ENCODE data around the gene ANKHD1. TPM values are rescaled to one million over a fixed set of nuclear protein-coding genes. Genes with fewer than 3 reads are reported as not detected.

The ANKHD1 gene
- total RNA-seq, 1 donor from 2014 or later: 105 TPM

DNA sequence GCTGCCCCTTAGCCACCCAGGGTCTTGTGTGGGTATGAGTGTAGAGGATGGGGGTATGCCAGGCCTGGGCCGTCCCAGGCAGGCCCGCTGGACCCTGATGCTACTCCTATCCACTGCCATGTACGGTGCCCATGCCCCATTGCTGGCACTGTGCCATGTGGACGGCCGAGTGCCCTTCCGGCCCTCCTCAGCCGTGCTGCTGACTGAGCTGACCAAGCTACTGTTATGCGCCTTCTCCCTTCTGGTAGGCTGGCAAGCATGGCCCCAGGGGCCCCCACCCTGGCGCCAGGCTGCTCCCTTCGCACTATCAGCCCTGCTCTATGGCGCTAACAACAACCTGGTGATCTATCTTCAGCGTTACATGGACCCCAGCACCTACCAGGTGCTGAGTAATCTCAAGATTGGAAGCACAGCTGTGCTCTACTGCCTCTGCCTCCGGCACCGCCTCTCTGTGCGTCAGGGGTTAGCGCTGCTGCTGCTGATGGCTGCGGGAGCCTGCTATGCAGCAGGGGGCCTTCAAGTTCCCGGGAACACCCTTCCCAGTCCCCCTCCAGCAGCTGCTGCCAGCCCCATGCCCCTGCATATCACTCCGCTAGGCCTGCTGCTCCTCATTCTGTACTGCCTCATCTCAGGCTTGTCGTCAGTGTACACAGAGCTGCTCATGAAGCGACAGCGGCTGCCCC is 165.6 kb downstream of the ANKHD1 start:
- no peak for DNase-seq
- Mint-ChIP-seq H3K4me3 (ENCODE audit: unreplicated experiment) (no peak overlapping the region), H3K27me3 (ENCODE audit: unreplicated experiment) (peaks cover 18% of the 10 kb centered on the region), H3K4me1 (ENCODE audit: low read depth, unreplicated experiment) (peaks cover 7% of the 10 kb centered on the region), H3K27ac (ENCODE audit: unreplicated experiment) (no peak overlapping the region), H3K9me3 (ENCODE audit: unreplicated experiment) (peaks cover 14% of the 10 kb centered on the region), H3K36me3 (ENCODE audit: unreplicated experiment) (no peaks in the 10 kb centered on the region)
- TF ChIP-seq, protein P1, sequence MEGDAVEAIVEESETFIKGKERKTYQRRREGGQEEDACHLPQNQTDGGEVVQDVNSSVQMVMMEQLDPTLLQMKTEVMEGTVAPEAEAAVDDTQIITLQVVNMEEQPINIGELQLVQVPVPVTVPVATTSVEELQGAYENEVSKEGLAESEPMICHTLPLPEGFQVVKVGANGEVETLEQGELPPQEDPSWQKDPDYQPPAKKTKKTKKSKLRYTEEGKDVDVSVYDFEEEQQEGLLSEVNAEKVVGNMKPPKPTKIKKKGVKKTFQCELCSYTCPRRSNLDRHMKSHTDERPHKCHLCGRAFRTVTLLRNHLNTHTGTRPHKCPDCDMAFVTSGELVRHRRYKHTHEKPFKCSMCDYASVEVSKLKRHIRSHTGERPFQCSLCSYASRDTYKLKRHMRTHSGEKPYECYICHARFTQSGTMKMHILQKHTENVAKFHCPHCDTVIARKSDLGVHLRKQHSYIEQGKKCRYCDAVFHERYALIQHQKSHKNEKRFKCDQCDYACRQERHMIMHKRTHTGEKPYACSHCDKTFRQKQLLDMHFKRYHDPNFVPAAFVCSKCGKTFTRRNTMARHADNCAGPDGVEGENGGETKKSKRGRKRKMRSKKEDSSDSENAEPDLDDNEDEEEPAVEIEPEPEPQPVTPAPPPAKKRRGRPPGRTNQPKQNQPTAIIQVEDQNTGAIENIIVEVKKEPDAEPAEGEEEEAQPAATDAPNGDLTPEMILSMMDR (IDR thresholded peaks at IDR 0.05; ENCODE audit: partially characterized antibody, unreplicated experiment): no peak

DNA sequence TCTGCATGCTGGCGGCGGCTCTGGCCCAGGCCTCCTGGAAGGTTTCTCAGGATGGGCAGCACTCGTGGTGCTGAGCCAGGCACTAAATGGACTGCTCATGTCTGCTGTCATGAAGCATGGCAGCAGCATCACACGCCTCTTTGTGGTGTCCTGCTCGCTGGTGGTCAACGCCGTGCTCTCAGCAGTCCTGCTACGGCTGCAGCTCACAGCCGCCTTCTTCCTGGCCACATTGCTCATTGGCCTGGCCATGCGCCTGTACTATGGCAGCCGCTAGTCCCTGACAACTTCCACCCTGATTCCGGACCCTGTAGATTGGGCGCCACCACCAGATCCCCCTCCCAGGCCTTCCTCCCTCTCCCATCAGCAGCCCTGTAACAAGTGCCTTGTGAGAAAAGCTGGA is 166.2 kb downstream of the ANKHD1 start:
- Mint-ChIP-seq H3K4me1 (ENCODE audit: low read depth, unreplicated experiment) (peaks cover 7% of the 10 kb centered on the region), H3K36me3 (ENCODE audit: unreplicated experiment) (no peaks in the 10 kb centered on the region), H3K27ac (ENCODE audit: unreplicated experiment) (no peak overlapping the region), H3K9me3 (ENCODE audit: unreplicated experiment) (peaks cover 14% of the 10 kb centered on the region), H3K4me3 (ENCODE audit: unreplicated experiment) (no peak overlapping the region), H3K27me3 (ENCODE audit: unreplicated experiment) (peaks cover 18% of the 10 kb centered on the region)
- DNase-seq: no peak
- TF ChIP-seq, protein P1 (IDR thresholded peaks at IDR 0.05; ENCODE audit: partially characterized antibody, unreplicated experiment): no peak

DNA sequence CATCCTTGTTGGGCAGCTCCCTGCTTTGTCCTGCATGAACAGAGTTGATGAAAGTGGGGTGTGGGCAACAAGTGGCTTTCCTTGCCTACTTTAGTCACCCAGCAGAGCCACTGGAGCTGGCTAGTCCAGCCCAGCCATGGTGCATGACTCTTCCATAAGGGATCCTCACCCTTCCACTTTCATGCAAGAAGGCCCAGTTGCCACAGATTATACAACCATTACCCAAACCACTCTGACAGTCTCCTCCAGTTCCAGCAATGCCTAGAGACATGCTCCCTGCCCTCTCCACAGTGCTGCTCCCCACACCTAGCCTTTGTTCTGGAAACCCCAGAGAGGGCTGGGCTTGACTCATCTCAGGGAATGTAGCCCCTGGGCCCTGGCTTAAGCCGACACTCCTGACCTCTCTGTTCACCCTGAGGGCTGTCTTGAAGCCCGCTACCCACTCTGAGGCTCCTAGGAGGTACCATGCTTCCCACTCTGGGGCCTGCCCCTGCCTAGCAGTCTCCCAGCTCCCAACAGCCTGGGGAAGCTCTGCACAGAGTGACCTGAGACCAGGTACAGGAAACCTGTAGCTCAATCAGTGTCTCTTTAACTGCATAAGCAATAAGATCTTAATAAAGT is 166.9 kb downstream of the ANKHD1 start:
- TF ChIP-seq, protein P1 (IDR thresholded peaks at IDR 0.05; ENCODE audit: partially characterized antibody, unreplicated experiment): no peak
- H3K36me3 Mint-ChIP-seq (ENCODE audit: unreplicated experiment): no peaks in the 10 kb centered on the region
- no peak overlapping the region for H3K27ac Mint-ChIP-seq (ENCODE audit: unreplicated experiment)
- no peak overlapping the region for H3K4me3 Mint-ChIP-seq (ENCODE audit: unreplicated experiment)
- no peak for DNase-seq
- H3K9me3 Mint-ChIP-seq (ENCODE audit: unreplicated experiment): peaks cover 11% of the 10 kb centered on the region
- peaks cover 15% of the 10 kb centered on the region for H3K27me3 Mint-ChIP-seq (ENCODE audit: unreplicated experiment)
- peaks cover 4% of the 10 kb centered on the region for H3K4me1 Mint-ChIP-seq (ENCODE audit: low read depth, unreplicated experiment)

DNA sequence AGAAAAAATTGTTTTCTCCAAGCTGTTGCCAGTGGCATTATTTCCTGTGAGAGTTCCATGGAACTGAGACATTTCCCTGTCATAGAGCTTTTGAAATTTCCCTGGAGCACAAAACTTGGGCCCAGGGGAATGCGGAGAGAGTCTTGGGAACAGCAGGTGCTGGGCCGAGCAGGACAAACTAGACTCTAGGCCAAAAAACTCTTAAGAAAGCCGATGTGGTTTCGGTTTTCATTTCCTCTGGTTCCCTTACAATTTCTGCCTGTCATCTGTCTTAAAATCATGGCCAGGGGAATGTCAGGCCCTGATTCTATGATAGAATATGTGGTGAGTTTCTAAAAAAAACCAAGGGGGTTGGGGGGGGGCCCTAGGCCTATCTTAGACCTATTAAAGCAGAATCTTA is 167.6 kb downstream of the ANKHD1 start:
- no peak for DNase-seq
- Mint-ChIP-seq H3K4me3 (ENCODE audit: unreplicated experiment) (no peak overlapping the region), H3K27ac (ENCODE audit: unreplicated experiment) (no peak overlapping the region), H3K4me1 (ENCODE audit: low read depth, unreplicated experiment) (peaks cover 4% of the 10 kb centered on the region), H3K36me3 (ENCODE audit: unreplicated experiment) (no peaks in the 10 kb centered on the region), H3K9me3 (ENCODE audit: unreplicated experiment) (peaks cover 6% of the 10 kb centered on the region), H3K27me3 (ENCODE audit: unreplicated experiment) (peaks cover 12% of the 10 kb centered on the region)
- TF ChIP-seq, protein P1 (IDR thresholded peaks at IDR 0.05; ENCODE audit: partially characterized antibody, unreplicated experiment): no peak

DNA sequence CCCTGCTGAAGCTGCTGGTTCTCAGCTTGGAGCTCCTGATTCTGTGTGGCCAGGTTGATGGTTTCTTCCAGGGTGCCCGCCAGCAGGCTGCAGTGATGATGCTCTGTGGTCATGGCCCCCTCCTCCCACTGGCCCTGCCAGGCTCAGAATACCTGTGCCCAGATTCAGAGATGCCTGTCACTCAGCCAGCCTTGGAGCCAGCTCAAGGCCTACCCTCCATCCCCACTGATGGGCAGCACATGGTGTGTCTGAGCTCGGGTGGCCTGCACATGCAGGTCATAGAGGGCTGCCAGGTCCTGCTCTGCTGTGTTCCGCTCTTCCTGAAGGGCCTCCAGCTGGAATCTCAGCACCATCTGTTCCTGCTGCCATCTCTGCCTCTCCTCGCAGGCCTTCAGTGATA is 168.4 kb downstream of the ANKHD1 start:
- no peak for DNase-seq
- Mint-ChIP-seq H3K4me1 (ENCODE audit: low read depth, unreplicated experiment) (peaks cover 4% of the 10 kb centered on the region), H3K27me3 (ENCODE audit: unreplicated experiment) (peaks cover 7% of the 10 kb centered on the region), H3K27ac (ENCODE audit: unreplicated experiment) (no peak overlapping the region), H3K9me3 (ENCODE audit: unreplicated experiment) (peaks cover 4% of the 10 kb centered on the region), H3K36me3 (ENCODE audit: unreplicated experiment) (no peaks in the 10 kb centered on the region), H3K4me3 (ENCODE audit: unreplicated experiment) (no peak overlapping the region)
- TF ChIP-seq, protein P1 (IDR thresholded peaks at IDR 0.05; ENCODE audit: partially characterized antibody, unreplicated experiment): no peak
